ENCODE results near the gene RTBDN. TPM values are rescaled to one million over a fixed set of nuclear protein-coding genes. Genes with fewer than 3 reads are reported as not detected.

The RTBDN gene
- total RNA-seq, 1 donor from 2014 or later: not detected

- no peaks in the 10 kb centered on the region for H3K9me3 Mint-ChIP-seq (ENCODE audit: unreplicated experiment)
- H3K36me3 Mint-ChIP-seq (ENCODE audit: unreplicated experiment): no peaks in the 10 kb centered on the region
- peaks cover 44% of the 10 kb centered on the region for H3K4me1 Mint-ChIP-seq (ENCODE audit: unreplicated experiment)
- H3K27me3 Mint-ChIP-seq (ENCODE audit: unreplicated experiment): no peaks in the 10 kb centered on the region
- no peak for TF ChIP-seq CTCF (IDR thresholded peaks at IDR 0.05)
- peak overlapping the region; percentile 78 for H3K4me3 Mint-ChIP-seq (ENCODE audit: unreplicated experiment)
- no peak for DNase-seq (ENCODE audit: extremely low spot score, unreplicated experiment)
- H3K27ac Mint-ChIP-seq (ENCODE audit: unreplicated experiment): peak overlapping the region; percentile 98
Measured at GRCh38 chr19:12778017-12778904, 56.1 kb downstream of the RTBDN start.

GRCh38 chr19:12777217-12778016 lies 57.0 kb downstream of the RTBDN start:
- H3K27me3 Mint-ChIP-seq (ENCODE audit: unreplicated experiment): no peaks in the 10 kb centered on the region
- peak; percentile 98 for TF ChIP-seq CTCF (IDR thresholded peaks at IDR 0.05)
- H3K4me1 Mint-ChIP-seq (ENCODE audit: unreplicated experiment): peaks cover 44% of the 10 kb centered on the region
- no peaks in the 10 kb centered on the region for H3K36me3 Mint-ChIP-seq (ENCODE audit: unreplicated experiment)
- peak; percentile 94 for DNase-seq (ENCODE audit: extremely low spot score, unreplicated experiment)
- H3K9me3 Mint-ChIP-seq (ENCODE audit: unreplicated experiment): no peaks in the 10 kb centered on the region
- peak overlapping the region; percentile 98 for H3K27ac Mint-ChIP-seq (ENCODE audit: unreplicated experiment)
- H3K4me3 Mint-ChIP-seq (ENCODE audit: unreplicated experiment): peak overlapping the region; percentile 78

Small RNA genes lying within 50 kb of the gene (microRNA-seq; reads per million reads assigned to microRNA genes)
- gene MIR5684 (ENCODE audit: unreplicated experiment) (not detected), gene MIR6794 (ENCODE audit: unreplicated experiment) (not detected)

Other genes with a start within 250 kb of the RTBDN start
- gene ZNF490, start 223.8 kb downstream of the RTBDN start, total RNA-seq: 9.2 TPM in 2 replicates
- 25.0 and 26.1 TPM in 2 replicates for gene ZNF791, start 223.7 kb downstream of the RTBDN start, total RNA-seq
- 116 and 120 TPM in 2 replicates for gene MAN2B1, start 167.8 kb downstream of the RTBDN start, total RNA-seq
- gene WDR83, start 167.8 kb downstream of the RTBDN start, total RNA-seq: 11.4 and 12.4 TPM in 2 replicates
- gene DHPS, start 152.7 kb downstream of the RTBDN start, total RNA-seq: 64.3 and 68.4 TPM in 2 replicates
- not detected in 2 replicates for gene GNG14, start 146.6 kb downstream of the RTBDN start, total RNA-seq
- gene FBXW9, start 137.9 kb downstream of the RTBDN start, total RNA-seq: 10.9 and 11.4 TPM in 2 replicates
- 79.0 and 93.3 TPM in 2 replicates for gene TNPO2, start 110.6 kb downstream of the RTBDN start, total RNA-seq
- gene TRIR, start 99.9 kb downstream of the RTBDN start, total RNA-seq: 151 and 160 TPM in 2 replicates
- gene GET3, start 97.1 kb downstream of the RTBDN start, total RNA-seq: 72.1 and 77.0 TPM in 2 replicates
- gene BEST2, start 82.8 kb downstream of the RTBDN start, total RNA-seq: not detected in 2 replicates
- 24.6 and 26.8 TPM in 2 replicates for gene HOOK2, start 59.0 kb downstream of the RTBDN start, total RNA-seq
- gene JUNB, start 43.1 kb downstream of the RTBDN start, total RNA-seq: 141 and 158 TPM in 2 replicates
- gene PRDX2, start 32.8 kb downstream of the RTBDN start, total RNA-seq: 235 TPM in 2 replicates
- 8.2 and 8.4 TPM in 2 replicates for gene THSD8, start 32.5 kb downstream of the RTBDN start, total RNA-seq
- 7.6 and 10.0 TPM in 2 replicates for gene RNASEH2A, start 28.0 kb downstream of the RTBDN start, total RNA-seq
- 0.32 TPM in 1 of 2 replicates, not detected in the other for gene MAST1, start 3.9 kb upstream of the RTBDN start, total RNA-seq
- gene DNASE2, start 46.9 kb upstream of the RTBDN start, total RNA-seq: 47.3 and 57.0 TPM in 2 replicates
- gene KLF1, start 52.6 kb upstream of the RTBDN start, total RNA-seq: not detected in 2 replicates
- gene GCDH, start 56.6 kb upstream of the RTBDN start, total RNA-seq: 23.1 and 23.8 TPM in 2 replicates
- gene SYCE2, start 84.7 kb upstream of the RTBDN start, total RNA-seq: not detected in 2 replicates
- 55.6 and 60.3 TPM in 2 replicates for gene FARSA, start 99.1 kb upstream of the RTBDN start, total RNA-seq
- gene CALR, start 104.0 kb upstream of the RTBDN start, total RNA-seq: 1,241 and 1,304 TPM in 2 replicates
- gene RAD23A, start 111.3 kb upstream of the RTBDN start, total RNA-seq: 81.4 and 83.1 TPM in 2 replicates
- 24.0 and 24.6 TPM in 2 replicates for gene GADD45GIP1, start 122.6 kb upstream of the RTBDN start, total RNA-seq
- gene DAND5, start 135.0 kb upstream of the RTBDN start, total RNA-seq: not detected in 2 replicates
- gene NFIX, start 160.9 kb upstream of the RTBDN start, total RNA-seq: 87.0 and 93.7 TPM in 2 replicates

Measured in osteocyte (in vitro differentiated cells).